NCI-H146 treated with DMSO at 0.1 percent for 48 hours (cell line): ENCODE data around the gene NPW.

Experiments
- DNase-seq: peaks from one replicate; lab custom pipeline; 2025; ENCODE audit not compliant: unreplicated experiment; lab: John Stamatoyannopoulos, UW

Gene NPW

GRCh38 chr16:1984347-1985225 lies 35.0 kb upstream of the NPW start:
- no peak for DNase-seq

GRCh38 chr16:1985466-1986150 lies 34.0 kb upstream of the NPW start:
- no peak for DNase-seq

- no peak for DNase-seq
Measured at GRCh38 chr16:1987198-1987597, 32.4 kb upstream of the NPW start.

- DNase-seq, result peak; percentile 46
Measured at GRCh38 chr16:1989209-1990100, 30.1 kb upstream of the NPW start, which contains the start of gene SYNGR3. TSS of gene SYNGR3 (plus strand) at chr16:1989970. CDS start at chr16:1990103, 133 bp downstream.

GRCh38 chr16:1990101-1990350 lies 29.6 kb upstream of the NPW start:
- DNase-seq, result no peak

GRCh38 chr16:1990351-1991134 lies 29.0 kb upstream of the NPW start:
- DNase-seq, result peak; percentile 39

GRCh38 chr16:1991135-1991551 lies 28.4 kb upstream of the NPW start:
- DNase-seq, result no peak

GRCh38 chr16:1991588-1991947 lies 28.0 kb upstream of the NPW start:
- no peak for DNase-seq

- DNase-seq, result no peak
Measured at GRCh38 chr16:1991948-1992703, 27.5 kb upstream of the NPW start.

- no peak for DNase-seq
Measured at GRCh38 chr16:1992704-1993317, 26.8 kb upstream of the NPW start.

- no peak for DNase-seq
Measured at GRCh38 chr16:1993731-1994131, 25.9 kb upstream of the NPW start.

- DNase-seq, result no peak
Measured at GRCh38 chr16:1997494-1998359, 21.9 kb upstream of the NPW start.

GRCh38 chr16:1998360-1998835 lies 21.2 kb upstream of the NPW start:
- no peak for DNase-seq

GRCh38 chr16:1998852-1999801 lies 20.5 kb upstream of the NPW start:
- no peak for DNase-seq

GRCh38 chr16:1999866-2000514 lies 19.6 kb upstream of the NPW start:
- no peak for DNase-seq

GRCh38 chr16:2001035-2001434 lies 18.6 kb upstream of the NPW start:
- DNase-seq, result no peak
